Measurements from ENCODE around the gene CUEDC2.
A peak's percentile ranks its signal among the peaks of the same experiment; 100 is the strongest.

CUEDC2 gene

DNA sequence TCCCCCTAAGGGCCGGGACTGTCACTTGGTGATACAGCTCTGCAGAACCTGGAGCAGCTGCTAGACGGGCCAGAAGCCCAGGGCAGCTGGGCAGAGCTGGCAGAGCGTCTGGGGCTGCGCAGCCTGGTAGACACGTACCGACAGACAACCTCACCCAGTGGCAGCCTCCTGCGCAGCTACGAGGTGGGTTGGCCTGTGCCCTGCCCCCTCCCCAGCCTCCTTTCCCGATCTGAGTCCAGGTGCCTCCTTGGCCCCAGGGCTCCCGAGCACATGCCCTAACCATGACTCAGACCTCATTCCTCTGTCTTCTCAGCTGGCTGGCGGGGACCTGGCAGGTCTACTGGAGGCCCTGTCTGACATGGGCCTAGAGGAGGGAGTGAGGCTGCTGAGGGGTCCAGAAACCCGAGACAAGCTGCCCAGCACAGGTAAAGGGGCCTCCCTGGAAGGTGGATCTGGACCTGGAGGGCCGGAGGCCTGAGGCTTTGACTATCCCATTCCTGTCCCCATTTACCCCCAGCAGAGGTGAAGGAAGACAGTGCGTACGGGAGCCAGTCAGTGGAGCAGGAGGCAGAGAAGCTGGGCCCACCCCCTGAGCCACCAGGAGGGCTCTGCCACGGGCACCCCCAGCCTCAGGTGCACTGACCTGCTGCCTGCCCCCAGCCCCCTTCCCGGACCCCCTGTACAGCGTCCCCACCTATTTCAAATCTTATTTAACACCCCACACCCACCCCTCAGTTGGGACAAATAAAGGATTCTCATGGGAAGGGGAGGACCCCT, 30.5 kb downstream of the CUEDC2 start:
- intact Hi-C loops (cut with DNase I) = no loop called here

DNA sequence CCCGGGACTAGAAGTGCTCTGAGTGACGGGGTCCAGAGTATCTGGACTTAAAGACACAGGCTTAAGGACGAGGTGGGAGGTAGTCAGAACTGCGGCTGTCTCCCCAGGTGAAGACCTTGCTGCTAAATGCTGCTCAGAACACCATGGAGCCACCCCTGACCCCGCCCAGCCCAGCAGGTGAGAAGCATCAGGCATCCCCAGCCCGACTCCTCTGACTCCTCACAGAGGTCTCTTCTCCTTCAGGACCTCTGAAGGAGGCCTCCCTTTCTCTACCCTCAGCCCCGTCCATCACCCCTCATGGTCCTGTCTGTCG, 31.1 kb downstream of the CUEDC2 start:
- intact Hi-C loops (cut with DNase I) = no loop called here
- DNase-seq = no peak

More for the DNA sequence above, 30.5 kb downstream of the CUEDC2 start:
- DNase-seq = no peak

DNA sequence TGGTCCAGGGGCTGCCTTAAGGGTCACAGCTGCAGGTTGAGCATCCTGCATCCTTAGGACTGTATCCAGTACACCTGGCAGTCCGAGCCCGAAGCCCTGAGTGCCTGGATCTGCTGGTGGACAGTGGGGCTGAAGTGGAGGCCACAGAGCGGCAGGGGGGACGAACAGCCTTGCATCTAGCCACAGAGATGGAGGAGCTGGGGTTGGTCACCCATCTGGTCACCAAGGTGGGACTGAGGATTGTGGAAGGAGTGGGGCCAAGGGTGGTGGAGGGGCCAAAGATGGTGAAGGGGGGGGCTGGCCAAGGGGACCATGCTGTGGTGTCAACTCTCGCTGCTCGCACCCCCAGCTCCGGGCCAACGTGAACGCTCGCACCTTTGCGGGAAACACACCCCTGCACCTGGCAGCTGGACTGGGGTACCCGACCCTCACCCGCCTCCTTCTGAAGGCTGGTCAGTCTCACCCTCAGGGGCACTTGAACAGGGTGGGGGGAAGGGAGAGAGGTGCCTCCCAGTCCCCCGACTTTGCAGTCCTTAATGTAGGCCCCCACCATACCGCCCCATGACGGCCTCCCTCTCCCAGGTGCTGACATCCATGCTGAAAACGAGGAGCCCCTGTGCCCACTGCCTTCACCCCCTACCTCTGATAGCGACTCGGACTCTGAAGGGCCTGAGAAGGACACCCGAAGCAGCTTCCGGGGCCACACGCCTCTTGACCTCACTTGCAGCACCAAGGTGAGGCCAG, 31.6 kb downstream of the CUEDC2 start:
- intact Hi-C loops (cut with DNase I) = no loop called here
- DNase-seq = no peak

DNA sequence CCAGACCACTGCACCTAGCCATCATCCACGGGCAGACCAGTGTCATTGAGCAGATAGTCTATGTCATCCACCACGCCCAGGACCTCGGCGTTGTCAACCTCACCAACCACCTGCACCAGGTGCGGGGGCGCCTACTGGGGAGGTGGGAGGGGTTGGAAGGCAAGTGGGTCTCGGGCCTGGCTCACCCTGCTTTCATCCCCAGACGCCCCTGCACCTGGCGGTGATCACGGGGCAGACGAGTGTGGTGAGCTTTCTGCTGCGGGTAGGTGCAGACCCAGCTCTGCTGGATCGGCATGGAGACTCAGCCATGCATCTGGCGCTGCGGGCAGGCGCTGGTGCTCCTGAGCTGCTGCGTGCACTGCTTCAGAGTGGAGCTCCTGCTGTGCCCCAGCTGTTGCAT, 32.3 kb downstream of the CUEDC2 start:
- peak in 1 of 10 donors; percentile 84 for DNase-seq
- intact Hi-C loops (cut with DNase I) = no loop called here

DNA sequence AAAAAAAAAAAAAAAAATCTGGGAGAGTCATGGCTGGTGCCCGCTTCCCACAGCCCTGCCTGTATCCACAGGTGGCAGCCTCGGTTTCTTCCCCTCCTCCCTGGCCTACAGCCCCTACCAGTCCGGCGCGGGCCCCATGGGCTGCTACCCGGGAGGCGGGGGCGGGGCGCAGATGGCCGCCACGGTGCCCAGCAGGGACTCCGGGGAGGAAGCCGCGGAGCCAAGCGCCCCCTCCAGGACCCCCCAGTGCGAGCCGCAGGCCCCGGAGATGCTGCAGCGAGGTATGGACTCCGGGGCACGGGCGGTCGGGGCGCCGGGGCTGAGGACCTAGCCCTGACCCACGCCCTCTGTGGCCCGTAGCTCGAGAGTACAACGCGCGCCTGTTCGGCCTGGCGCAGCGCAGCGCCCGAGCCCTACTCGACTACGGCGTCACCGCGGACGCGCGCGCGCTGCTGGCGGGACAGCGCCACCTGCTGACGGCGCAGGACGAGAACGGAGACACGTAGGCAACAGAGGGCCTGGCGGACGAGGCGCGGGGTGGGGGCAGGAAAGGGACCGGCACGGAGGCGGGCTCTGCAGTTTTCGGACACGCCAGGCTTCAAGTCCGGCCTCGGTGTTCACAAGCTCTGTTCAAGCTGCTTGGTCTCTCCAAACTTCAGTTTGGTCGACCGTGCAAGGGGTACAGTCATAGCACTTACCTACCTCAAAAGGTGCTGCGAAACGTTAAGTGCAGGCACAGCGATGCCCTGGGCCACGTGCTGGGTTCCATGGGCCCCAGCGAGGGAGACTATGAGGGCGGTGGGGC, 33.0 kb downstream of the CUEDC2 start:
- intact Hi-C loops (cut with DNase I) = loop anchor here (5.0 kb wide), 2 partner anchors 172 to 232 kb away; partner anchors contain the start of gene ELOVL3
- peak; percentile 81 to 99 (median 90) for DNase-seq

DNA sequence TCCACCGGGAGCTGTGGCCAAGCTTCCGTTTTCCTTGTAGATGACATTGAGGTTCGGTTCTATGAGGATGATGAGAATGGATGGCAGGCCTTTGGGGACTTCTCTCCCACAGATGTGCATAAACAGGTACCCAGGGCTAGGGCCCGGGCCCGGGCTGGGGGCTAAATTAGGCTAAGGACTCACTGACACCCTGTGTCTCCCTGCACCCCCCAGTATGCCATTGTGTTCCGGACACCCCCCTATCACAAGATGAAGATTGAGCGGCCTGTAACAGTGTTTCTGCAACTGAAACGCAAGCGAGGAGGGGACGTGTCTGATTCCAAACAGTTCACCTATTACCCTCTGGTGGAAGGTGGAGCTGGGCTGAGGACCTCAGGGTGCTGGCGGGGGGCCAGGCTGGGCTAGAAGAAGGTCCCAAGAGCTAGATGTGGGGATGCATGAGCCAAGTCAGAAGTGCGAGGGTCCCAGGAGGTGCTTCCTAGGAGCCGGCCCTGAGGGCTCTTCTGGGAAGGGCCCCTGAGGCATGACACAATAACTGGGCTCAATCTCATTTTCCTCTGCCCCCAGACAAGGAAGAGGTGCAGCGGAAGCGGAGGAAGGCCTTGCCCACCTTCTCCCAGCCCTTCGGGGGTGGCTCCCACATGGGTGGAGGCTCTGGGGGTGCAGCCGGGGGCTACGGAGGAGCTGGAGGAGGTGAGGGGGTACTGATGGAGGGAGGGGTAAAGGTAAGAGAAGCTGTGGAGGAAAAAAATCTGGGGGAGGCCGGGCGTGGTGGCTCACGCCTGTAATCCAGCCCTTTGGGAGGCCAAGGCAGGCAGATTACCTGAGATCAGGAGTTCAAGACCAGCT, 34.0 kb downstream of the CUEDC2 start:
- peak in 2 of 10 donors; percentile 70 to 73 for DNase-seq
- intact Hi-C loops (cut with DNase I) = loop anchor here (5.0 kb wide), 2 partner anchors 171 to 231 kb away; partner anchors contain the start of gene ELOVL3

DNA sequence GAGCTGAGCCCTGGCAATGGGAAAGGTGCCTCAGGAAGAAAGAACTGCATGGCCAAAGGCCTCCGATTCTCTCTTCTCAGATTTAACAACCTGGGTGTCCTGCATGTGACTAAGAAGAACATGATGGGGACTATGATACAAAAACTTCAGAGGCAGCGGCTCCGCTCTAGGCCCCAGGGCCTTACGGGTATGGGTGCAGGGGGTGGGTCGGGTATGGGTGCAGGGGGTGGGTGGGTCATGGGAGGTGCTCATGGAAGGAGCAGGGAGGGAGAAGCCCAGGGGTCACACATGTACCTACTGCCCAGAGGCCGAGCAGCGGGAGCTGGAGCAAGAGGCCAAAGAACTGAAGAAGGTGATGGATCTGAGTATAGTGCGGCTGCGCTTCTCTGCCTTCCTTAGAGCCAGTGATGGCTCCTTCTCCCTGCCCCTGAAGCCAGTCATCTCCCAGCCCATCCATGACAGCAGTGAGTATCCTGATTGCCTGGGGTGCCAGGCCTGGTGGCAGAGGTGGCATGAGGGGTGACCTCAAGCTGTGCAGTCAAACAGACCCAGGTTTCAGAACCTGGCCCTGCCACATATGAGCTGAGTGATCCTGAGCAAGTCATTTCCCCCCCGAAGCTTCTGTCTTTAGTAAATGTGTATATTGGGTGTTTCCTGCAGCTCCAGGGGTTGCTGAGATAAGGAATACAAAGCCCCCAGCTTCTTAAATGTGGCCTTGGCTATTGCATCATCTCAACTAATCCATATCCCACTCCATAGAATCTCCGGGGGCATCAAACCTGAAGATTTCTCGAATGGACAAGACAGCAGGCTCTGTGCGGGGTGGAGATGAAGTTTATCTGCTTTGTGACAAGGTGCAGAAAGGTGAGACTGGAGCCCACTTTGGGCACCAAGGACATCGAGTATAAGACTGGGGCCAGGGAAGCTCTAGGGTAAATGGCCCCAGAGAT, 34.9 kb downstream of the CUEDC2 start:
- peak in 3 of 10 donors; percentile 30 to 58 (median 46) for DNase-seq
- intact Hi-C loops (cut with DNase I) = loop anchor here (5.0 kb wide), 2 partner anchors 170 to 230 kb away; partner anchors contain the start of gene ELOVL3

DNA sequence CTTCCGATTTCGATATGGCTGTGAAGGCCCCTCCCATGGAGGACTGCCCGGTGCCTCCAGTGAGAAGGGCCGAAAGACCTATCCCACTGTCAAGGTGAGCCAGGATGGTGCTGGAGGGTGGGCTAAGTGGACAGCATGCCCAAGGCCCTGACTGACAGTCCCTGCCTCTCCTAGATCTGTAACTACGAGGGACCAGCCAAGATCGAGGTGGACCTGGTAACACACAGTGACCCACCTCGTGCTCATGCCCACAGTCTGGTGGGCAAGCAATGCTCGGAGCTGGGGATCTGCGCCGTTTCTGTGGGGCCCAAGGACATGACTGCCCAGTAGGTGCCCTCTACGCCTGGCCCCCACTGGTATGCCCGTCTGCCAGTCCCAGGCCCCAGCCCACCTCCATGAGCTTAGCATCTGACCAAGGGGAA, 35.6 kb downstream of the CUEDC2 start:
- intact Hi-C loops (cut with DNase I) = loop anchor here (5.0 kb wide), 2 partner anchors 169 to 229 kb away; partner anchors contain the start of gene ELOVL3
- peak in 3 of 10 donors; percentile 42 to 83 (median 79) for DNase-seq

DNA sequence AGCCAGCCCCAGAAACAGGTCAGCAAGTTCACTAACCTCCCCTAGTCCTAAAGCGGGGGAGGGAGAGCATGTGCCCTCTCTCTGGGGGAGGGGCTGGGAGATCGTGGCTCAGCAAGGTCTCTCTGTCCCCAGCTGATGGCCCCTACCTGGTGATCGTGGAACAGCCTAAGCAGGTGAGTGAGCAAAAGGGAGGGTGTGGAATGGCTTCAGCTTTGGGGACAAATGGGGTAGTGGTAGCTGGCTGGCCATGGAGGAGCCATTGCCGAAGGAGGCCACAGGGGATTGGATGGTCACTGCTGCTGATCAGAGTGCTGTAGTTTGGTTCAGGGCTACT, 36.1 kb downstream of the CUEDC2 start:
- peak in 3 of 10 donors; percentile 19 to 52 (median 51) for DNase-seq
- intact Hi-C loops (cut with DNase I) = loop anchor here (5.0 kb wide), 2 partner anchors 169 to 229 kb away; partner anchors contain the start of gene ELOVL3

DNA sequence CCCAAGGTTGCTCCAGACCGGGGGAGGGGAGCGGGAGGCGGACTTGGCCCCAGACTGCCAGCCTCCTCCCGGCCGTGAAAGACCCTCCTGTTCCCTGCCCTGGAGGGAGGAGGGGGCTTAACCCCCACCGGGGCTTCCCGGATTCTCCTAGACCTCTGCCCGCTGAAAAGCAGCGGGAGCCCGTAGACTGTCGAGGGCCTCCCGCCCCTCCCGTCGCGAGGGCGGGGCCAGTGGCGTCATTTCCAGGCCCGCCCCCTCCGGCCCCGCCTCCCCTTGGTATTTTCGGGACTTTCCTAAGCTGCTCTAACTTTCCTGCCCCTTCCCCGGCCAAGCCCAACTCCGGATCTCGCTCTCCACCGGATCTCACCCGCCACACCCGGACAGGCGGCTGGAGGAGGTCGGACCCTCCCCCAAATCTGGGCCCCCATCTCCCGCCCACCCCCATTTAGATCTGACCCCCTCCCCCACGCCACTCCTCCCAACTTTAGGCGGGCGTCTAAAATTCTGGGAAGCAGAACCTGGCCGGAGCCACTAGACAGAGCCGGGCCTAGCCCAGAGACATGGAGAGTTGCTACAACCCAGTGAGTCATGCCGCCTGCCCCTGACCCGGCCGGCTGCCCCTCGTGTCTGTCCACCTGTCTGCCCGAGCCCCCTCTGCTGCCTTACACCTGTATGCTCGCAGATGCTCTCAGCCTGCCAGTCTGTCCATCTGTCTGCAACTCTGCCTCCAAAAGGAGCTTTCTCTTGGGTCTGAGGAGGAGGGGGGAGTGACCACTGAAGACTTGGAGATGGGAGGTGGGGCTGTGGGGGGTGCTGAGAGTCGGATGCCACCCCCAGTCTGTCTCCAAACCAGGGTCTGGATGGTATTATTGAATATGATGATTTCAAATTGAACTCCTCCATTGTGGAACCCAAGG, 36.7 kb downstream of the CUEDC2 start, which contains the start of gene NFKB2:
NFKB2 (plus strand) TSS at position 306 of the 917 bp plus-strand sequence; CDS start at position 561, 255 bp downstream.
- intact Hi-C loops (cut with DNase I) = loop anchor here (2.0 to 5.0 kb wide), 3 partner anchors 83 to 228 kb away; partner anchors contain the start of gene ELOVL3
- peak; percentile 65 to 97 (median 78) for DNase-seq

DNA sequence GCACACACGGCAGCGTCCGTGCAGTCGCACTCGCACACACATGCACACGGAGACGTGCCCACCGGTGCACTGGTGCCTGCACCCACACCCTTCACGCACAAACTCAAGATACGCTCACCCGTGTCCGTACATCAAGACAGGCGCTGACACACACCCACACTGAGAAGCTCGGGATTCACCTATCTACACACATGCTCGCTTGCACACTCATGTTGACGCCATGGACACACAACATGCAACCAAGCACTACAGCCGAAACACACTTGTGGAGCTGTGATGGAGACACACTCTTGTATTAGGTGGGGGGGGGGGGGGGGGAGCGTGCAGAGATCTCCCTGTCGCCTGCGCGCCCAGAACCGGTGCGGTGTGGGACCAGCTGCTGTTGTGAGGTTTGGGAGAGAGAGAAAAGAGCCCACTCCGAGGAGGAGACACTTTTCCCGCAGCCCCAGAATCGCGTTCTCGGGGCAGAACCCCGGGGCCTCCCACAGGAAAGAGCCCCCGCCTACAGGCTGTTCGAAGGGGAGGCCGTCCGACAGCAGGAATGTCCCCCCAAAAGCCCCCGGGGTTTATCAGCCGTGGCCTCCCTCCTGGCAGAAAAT, 37.5 kb downstream of the CUEDC2 start:
- intact Hi-C loops (cut with DNase I) = loop anchor here (1.0 to 5.0 kb wide), 5 partner anchors 27 to 228 kb away; partner anchors contain the start of gene ELOVL3

DNA sequence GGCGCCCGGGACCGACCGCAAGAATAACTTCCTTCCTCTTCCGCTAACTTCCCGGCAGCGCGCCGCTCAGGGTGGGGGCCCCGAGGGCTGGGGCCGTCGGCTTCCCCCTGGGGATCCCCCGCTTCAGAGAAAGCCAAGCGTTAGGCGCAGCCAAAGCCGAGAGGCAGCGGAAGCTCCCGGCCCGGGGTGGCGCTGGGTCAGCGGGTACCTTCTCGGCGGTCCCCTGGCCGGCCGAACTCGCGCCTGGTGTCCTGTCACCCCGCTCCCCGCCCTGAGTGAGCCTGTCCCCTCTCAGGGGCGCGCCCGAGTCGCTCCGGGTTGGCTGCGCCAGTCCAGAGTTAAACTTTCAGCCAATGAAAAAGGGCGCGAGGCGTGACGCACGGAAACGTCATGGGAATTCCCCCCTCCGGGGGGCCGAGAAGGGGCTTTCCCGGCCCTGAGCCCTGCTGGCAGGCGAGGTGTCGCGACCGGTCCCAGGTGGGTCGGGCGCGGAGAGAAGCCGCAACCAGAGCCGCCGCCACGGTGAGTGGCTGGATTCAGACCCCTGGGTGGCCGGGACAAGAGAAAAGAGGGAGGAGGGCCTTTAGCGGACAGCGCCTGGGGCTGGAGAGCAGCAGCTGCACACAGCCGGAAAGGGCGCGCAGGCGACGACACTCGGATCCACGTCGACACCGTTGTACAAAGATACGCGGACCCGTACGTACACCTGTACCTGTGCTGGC, 38.1 kb downstream of the CUEDC2 start:
- intact Hi-C loops (cut with DNase I) = loop anchor here (1.0 to 5.0 kb wide), 3 partner anchors 28 to 188 kb away; no protein-coding TSS in a partner anchor
- DNase-seq = peak; percentile 69 to 97 (median 84)

More for the DNA sequence above, 37.5 kb downstream of the CUEDC2 start:
- DNase-seq = peak in 3 of 10 donors; percentile 55 to 72 (median 70)

DNA sequence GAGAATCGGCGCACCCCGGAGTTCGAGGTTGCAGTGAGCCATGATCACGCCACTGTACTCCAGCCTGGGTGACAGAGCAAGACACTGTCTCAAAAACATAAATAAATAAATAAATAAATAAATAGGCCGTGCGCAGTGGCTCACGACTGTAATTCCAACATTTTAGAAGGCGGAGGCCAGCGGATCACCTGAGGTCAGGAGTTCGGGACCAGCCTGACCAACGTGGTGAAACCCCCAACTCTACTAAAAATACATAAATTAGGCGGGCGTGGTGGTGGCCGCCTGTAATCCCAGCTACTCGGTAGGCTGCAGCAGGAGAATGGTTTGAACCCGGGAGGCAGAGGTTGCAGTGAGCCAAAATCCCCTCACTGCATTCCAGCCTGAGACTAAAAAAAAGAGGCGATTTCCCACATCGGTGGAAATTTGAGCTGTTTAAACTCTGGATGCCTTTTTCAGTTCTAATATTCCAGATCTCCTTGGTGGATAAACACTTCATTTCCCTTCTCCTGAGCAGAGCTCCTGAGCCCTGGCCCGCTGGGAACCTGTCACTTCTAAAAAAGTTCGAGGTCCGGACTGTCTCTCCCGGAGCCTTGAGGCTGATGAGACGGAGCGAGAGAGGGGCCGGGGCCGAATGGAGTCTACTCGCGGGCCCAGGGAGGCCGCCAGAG, 38.8 kb downstream of the CUEDC2 start:
- peak in 5 of 10 donors; percentile 11 to 96 (median 81) for DNase-seq
- intact Hi-C loops (cut with DNase I) = loop anchor here (1.0 to 5.0 kb wide), 3 partner anchors 29 to 189 kb away; no protein-coding TSS in a partner anchor

DNA sequence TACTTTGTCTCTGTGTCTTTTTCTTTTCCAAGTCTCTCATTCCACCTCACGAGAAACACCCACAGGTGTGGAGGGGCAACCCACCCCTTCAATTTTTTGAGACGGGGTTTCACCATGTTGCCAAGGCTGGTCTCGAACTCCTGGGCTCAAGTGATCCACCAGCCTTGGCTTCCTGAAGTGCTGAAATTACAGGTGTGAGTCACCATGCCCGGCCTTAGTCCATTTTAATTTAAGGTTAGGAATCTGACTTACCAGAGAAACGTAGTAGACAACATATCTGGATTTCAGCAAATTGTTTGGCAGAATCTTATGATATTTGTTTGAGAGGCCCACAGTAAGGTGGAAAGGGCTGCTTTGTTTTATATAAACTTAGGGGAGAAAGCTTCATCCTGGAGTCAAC, 40.1 kb downstream of the CUEDC2 start:
- peak in 3 of 10 donors; percentile 5 to 19 (median 16) for DNase-seq
- intact Hi-C loops (cut with DNase I) = loop anchor here (5.0 kb wide), 1 partner anchor 190 kb away; no protein-coding TSS in a partner anchor

DNA sequence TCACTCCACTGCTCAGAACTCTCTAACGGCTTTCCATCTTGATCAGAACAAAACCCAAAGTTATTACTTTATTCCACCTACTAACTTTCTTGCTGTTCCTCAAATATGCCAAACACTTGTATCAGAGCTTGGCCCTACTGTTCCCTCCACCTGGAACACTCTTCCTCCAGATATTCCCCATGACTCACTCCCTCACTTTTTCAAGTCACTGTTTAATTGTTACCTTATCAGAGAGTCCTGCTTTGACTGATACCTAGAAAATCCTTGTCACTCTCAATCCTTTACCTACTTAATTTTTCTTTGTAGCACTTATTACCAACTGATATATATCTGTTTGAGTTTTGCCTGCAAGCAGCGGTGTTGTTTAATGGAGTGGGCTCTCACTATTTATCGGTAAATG, 42.5 kb downstream of the CUEDC2 start:
- DNase-seq = no peak
- intact Hi-C loops (cut with DNase I) = loop anchor here (5.0 kb wide), 1 partner anchor 192 kb away; no protein-coding TSS in a partner anchor

Data from posterior cingulate gyrus (tissue), 11 donors.